HEK293 (cell line): Measurements from ENCODE around the gene FHIT.

Source experiments
- CTCF ChIA-PET: fragments of 350-600 bp; formaldehyde crosslinking; extraction: SDS; loops from one replicate; lab custom pipeline; 2021; ENCODE audit warnings: antibody characterized with exemption; lab: Yijun Ruan, JAX
- POLR2A ChIA-PET: fragments of 300-600 bp; formaldehyde crosslinking; extraction: SDS; loops from one replicate; lab custom pipeline; 2020; ENCODE audit warnings: antibody characterized with exemption, inconsistent platforms; lab: Yijun Ruan, JAX
- H3K27ac ChIP-seq: fragments of 200-500 bp; sonication (Bioruptor generic); 2 replicates; pipeline ENCODE4 v1.5.1; 2014; ENCODE audit warnings: low read depth, low read length, control low read depth, inconsistent platforms; ENCODE audit errors: extremely low read depth
- H3K36me3 ChIP-seq, 2 experiments: fragments of 200-500 bp in 1 of 2; sonication (Bioruptor generic) in 1 of 2; 1 replicate in 1 of 2; 2 replicates in 1 of 2; pipeline ENCODE4 v1.5.1; 2014 to 2017; ENCODE audit warnings: inconsistent platforms in 2 of 2, low read length in 2 of 2; ENCODE audit not compliant: control insufficient read depth in 2 of 2, insufficient read depth in 1 of 2
- H3K4me1 ChIP-seq: fragments of 200-500 bp; sonication (Bioruptor generic); 2 replicates; pipeline ENCODE4 v1.5.1; 2014; ENCODE audit warnings: mild to moderate bottlenecking, low read length, inconsistent platforms; ENCODE audit not compliant: control insufficient read depth, insufficient read depth
- H3K4me3 ChIP-seq: 2 replicates; pipeline ENCODE4 v1.5.1; 2011; ENCODE audit warnings: low read depth, mild to moderate bottlenecking, control low read depth, low read length, moderate library complexity
- H3K9me3 ChIP-seq: fragments of 200-500 bp; sonication (Bioruptor generic); 2 replicates; pipeline ENCODE4 v1.5.1; 2014; ENCODE audit warnings: low read depth, low read length, inconsistent platforms; ENCODE audit not compliant: control insufficient read depth, insufficient read depth
- BCL11A ChIP-seq: fragments of 450-650 bp; formaldehyde crosslinking; IDR thresholded peaks from 2 replicates; pipeline ENCODE4 v1.5.1; 2016; ENCODE audit warnings: low read depth, missing biosample characterization, missing genetic modification characterization
- HOXD13 ChIP-seq: sonication (generic); formaldehyde crosslinking; IDR thresholded peaks from 2 replicates; pipeline ENCODE4 v1.8.0; 2022; ENCODE audit warnings: missing genetic modification reagents, borderline replicate concordance
- YY1 ChIP-seq: fragments of 450-650 bp; formaldehyde crosslinking; IDR thresholded peaks from 2 replicates; pipeline ENCODE4 v1.5.1; 2018; ENCODE audit warnings: missing biosample characterization, missing genetic modification characterization
- ZBTB1 ChIP-seq: fragments of 450-650 bp; formaldehyde crosslinking; IDR thresholded peaks from 2 replicates; pipeline ENCODE4 v1.5.1; 2016; ENCODE audit warnings: missing biosample characterization, missing genetic modification characterization
- ZBTB21 ChIP-seq: fragments of 450-650 bp; formaldehyde crosslinking; IDR thresholded peaks from 2 replicates; pipeline ENCODE4 v1.5.1; 2017; ENCODE audit warnings: missing biosample characterization, missing genetic modification characterization
- ZBTB7A ChIP-seq: fragments of 450-650 bp; formaldehyde crosslinking; IDR thresholded peaks from 2 replicates; pipeline ENCODE4 v1.5.1; 2016; ENCODE audit warnings: low read depth, missing biosample characterization, missing genetic modification characterization
- ZNF132 ChIP-seq: fragments of 450-650 bp; formaldehyde crosslinking; IDR thresholded peaks from 2 replicates; pipeline ENCODE4 v1.5.1; 2017; ENCODE audit warnings: missing biosample characterization, missing genetic modification characterization, borderline replicate concordance
- ZNF214 ChIP-seq: fragments of 450-650 bp; formaldehyde crosslinking; IDR thresholded peaks from 2 replicates; pipeline ENCODE4 v1.5.1; 2017; ENCODE audit warnings: missing biosample characterization, mild to moderate bottlenecking, missing genetic modification characterization, borderline replicate concordance
- ZNF394 ChIP-seq: fragments of 450-650 bp; formaldehyde crosslinking; IDR thresholded peaks from 2 replicates; pipeline ENCODE4 v1.5.1; 2016; ENCODE audit warnings: missing biosample characterization, missing genetic modification characterization, mild to moderate bottlenecking, moderate library complexity, borderline replicate concordance
- ZNF785 ChIP-seq: fragments of 450-650 bp; formaldehyde crosslinking; IDR thresholded peaks from 2 replicates; pipeline ENCODE4 v1.5.1; 2016; ENCODE audit warnings: missing biosample characterization, missing genetic modification characterization
- TF ChIP-seq, protein P1 (sequence below): fragments of 450-650 bp; formaldehyde crosslinking; conservative IDR thresholded peaks from 2 replicates; pipeline ENCODE4 v1.5.1; 2016; ENCODE audit warnings: low read depth, missing biosample characterization, missing genetic modification characterization
- TF ChIP-seq, protein P2 (sequence below): fragments of 450-650 bp; formaldehyde crosslinking; IDR thresholded peaks from 2 replicates; pipeline ENCODE4 v1.5.1; 2016; ENCODE audit warnings: missing biosample characterization, missing genetic modification characterization, borderline replicate concordance
- TF ChIP-seq, protein P3 (sequence below): fragments of 450-650 bp; formaldehyde crosslinking; IDR thresholded peaks from 2 replicates; pipeline ENCODE4 v1.5.1; 2016; ENCODE audit warnings: missing biosample characterization, missing genetic modification characterization
- TF ChIP-seq, protein P4 (sequence below): IDR thresholded peaks from 2 replicates; pipeline ENCODE4 v1.6.1; 2011; ENCODE audit warnings: mild to moderate bottlenecking, low read depth, low read length, borderline replicate concordance
- TF ChIP-seq, protein P5 (sequence below): sonication (generic); formaldehyde crosslinking; IDR thresholded peaks from 2 replicates; pipeline ENCODE4 v1.8.1; 2022; ENCODE audit warnings: mild to moderate bottlenecking, moderate library complexity, missing genetic modification reagents

Gene FHIT

DNA sequence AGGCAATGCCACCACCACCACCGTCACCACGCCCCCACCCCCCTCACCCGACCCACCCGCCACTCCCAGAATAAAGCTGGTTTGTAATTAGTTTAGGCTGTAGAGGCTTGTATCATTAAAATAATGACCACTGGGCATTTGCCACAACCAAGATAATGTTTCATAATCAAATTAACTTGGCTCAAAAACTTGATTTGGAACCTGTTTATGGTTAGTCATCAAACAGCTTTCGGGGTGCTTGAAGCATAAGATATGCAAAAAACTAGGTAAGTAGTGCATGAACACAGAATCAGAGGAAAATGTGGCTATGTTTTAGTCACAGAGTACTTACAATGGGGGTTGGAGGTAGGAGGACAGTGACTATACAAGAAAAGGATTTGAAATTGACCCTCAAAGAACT is 115.1 kb downstream of the FHIT start (continued):
- TF ChIP-seq ZNF394 (tag by site-specific recombination) (no peak), ZBTB21 (no peak), ZNF214 (tag by site-specific recombination) (no peak), YY1 (no peak), ZBTB7A (tag by site-specific recombination) (no peak), ZNF785 (no peak)
- TF ChIP-seq, protein P1, sequence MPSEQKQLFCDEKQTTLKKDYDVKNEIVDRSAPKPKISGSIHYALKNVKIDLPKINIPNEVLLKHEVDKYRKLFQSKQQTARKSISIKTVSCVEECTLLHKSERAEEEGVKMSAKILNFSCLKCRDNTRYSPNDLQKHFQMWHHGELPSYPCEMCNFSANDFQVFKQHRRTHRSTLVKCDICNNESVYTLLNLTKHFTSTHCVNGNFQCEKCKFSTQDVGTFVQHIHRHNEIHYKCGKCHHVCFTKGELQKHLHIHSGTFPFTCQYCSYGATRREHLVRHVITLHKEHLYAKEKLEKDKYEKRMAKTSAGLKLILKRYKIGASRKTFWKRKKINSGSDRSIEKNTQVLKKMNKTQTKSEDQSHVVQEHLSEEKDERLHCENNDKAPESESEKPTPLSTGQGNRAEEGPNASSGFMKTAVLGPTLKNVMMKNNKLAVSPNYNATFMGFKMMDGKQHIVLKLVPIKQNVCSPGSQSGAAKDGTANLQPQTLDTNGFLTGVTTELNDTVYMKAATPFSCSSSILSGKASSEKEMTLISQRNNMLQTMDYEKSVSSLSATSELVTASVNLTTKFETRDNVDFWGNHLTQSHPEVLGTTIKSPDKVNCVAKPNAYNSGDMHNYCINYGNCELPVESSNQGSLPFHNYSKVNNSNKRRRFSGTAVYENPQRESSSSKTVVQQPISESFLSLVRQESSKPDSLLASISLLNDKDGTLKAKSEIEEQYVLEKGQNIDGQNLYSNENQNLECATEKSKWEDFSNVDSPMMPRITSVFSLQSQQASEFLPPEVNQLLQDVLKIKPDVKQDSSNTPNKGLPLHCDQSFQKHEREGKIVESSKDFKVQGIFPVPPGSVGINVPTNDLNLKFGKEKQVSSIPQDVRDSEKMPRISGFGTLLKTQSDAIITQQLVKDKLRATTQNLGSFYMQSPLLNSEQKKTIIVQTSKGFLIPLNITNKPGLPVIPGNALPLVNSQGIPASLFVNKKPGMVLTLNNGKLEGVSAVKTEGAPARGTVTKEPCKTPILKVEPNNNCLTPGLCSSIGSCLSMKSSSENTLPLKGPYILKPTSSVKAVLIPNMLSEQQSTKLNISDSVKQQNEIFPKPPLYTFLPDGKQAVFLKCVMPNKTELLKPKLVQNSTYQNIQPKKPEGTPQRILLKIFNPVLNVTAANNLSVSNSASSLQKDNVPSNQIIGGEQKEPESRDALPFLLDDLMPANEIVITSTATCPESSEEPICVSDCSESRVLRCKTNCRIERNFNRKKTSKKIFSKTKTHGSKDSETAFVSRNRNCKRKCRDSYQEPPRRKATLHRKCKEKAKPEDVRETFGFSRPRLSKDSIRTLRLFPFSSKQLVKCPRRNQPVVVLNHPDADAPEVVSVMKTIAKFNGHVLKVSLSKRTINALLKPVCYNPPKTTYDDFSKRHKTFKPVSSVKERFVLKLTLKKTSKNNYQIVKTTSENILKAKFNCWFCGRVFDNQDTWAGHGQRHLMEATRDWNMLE (tag by site-specific recombination): no peak
- TF ChIP-seq, protein P2, sequence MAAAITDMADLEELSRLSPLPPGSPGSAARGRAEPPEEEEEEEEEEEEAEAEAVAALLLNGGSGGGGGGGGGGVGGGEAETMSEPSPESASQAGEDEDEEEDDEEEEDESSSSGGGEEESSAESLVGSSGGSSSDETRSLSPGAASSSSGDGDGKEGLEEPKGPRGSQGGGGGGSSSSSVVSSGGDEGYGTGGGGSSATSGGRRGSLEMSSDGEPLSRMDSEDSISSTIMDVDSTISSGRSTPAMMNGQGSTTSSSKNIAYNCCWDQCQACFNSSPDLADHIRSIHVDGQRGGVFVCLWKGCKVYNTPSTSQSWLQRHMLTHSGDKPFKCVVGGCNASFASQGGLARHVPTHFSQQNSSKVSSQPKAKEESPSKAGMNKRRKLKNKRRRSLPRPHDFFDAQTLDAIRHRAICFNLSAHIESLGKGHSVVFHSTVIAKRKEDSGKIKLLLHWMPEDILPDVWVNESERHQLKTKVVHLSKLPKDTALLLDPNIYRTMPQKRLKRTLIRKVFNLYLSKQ (tag by site-specific recombination): no peak

DNA sequence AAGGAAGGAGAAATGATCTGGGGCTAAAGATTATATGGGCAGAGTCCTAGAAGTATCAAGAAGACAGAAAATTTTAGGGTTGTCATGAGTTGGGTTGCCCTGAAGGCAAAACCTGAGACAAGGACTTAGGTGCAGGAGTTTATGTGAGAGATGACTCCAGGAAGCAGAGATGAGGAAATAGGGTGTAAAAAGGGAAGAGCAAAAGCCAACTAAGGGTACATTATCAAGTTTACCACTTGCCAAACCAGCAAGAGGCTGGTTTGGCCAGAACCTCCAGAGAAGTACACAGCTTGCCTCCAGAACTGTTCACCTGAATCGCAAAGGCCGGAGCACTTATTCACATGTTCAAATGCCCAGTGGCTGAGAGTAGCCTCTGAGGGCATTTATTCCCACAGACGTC is 116.7 kb downstream of the FHIT start:
- ChIA-PET CTCF (no interaction called here), POLR2A (no interaction called here)
- Histone ChIP-seq H3K4me1 (no peaks in the 10 kb centered on the region), H3K27ac (no peak overlapping the region), H3K36me3 (no peaks in the 10 kb centered on the region), H3K9me3 (no peaks in the 10 kb centered on the region), H3K4me3 (no peak overlapping the region)
- no peak for TF ChIP-seq ZNF132 (tag by site-specific recombination)
- TF ChIP-seq, protein P3, sequence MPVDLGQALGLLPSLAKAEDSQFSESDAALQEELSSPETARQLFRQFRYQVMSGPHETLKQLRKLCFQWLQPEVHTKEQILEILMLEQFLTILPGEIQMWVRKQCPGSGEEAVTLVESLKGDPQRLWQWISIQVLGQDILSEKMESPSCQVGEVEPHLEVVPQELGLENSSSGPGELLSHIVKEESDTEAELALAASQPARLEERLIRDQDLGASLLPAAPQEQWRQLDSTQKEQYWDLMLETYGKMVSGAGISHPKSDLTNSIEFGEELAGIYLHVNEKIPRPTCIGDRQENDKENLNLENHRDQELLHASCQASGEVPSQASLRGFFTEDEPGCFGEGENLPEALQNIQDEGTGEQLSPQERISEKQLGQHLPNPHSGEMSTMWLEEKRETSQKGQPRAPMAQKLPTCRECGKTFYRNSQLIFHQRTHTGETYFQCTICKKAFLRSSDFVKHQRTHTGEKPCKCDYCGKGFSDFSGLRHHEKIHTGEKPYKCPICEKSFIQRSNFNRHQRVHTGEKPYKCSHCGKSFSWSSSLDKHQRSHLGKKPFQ (tag by site-specific recombination): no peak
- TF ChIP-seq, all 188 proteins: peak for 0

DNA sequence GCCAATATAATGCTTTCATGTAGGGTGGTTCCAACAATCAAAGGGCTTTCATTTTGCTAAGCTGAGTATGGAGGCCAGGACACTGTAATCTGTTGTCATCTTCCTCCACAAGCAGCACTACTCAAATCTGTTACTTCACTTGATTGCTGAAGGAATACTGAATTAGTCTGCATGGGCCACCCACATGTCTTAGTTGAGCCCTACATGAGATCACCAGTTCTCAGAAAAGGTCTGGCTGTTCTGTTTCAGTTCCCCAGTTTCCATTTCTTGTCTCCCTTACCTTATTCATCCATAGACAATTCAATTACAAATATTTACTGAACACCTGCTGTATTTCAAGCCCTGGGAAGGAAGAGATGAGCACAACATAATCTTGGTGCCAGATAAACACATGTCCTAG is 119.2 kb downstream of the FHIT start:
- Histone ChIP-seq H3K4me3 (no peak overlapping the region), H3K4me1 (no peaks in the 10 kb centered on the region)
- TF ChIP-seq BCL11A (tag by site-specific recombination) (no peak), HOXD13 (CRISPR knock-in tag) (no peak), ZBTB1 (no peak)
- TF ChIP-seq, protein P4, sequence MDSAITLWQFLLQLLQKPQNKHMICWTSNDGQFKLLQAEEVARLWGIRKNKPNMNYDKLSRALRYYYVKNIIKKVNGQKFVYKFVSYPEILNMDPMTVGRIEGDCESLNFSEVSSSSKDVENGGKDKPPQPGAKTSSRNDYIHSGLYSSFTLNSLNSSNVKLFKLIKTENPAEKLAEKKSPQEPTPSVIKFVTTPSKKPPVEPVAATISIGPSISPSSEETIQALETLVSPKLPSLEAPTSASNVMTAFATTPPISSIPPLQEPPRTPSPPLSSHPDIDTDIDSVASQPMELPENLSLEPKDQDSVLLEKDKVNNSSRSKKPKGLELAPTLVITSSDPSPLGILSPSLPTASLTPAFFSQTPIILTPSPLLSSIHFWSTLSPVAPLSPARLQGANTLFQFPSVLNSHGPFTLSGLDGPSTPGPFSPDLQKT: no peak
- TF ChIP-seq, protein P5, sequence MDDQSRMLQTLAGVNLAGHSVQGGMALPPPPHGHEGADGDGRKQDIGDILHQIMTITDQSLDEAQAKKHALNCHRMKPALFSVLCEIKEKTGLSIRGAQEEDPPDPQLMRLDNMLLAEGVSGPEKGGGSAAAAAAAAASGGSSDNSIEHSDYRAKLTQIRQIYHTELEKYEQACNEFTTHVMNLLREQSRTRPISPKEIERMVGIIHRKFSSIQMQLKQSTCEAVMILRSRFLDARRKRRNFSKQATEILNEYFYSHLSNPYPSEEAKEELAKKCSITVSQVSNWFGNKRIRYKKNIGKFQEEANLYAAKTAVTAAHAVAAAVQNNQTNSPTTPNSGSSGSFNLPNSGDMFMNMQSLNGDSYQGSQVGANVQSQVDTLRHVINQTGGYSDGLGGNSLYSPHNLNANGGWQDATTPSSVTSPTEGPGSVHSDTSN (CRISPR knock-in tag): no peak
- TF ChIP-seq, all 188 proteins: peak for 0
- ChIA-PET POLR2A (no interaction called here), CTCF (interaction anchor here (0.7 kb wide), 1 partner anchor 339 kb away, joined by 4 read pairs; no protein-coding TSS in a partner anchor)
- Histone ChIP-seq H3K36me3 (no peaks in the 10 kb centered on the region), H3K9me3 (no peaks in the 10 kb centered on the region), H3K27ac (no peak overlapping the region)
